DMS79 (cell line): ENCODE measurements around the gene EMILIN1.
A peak's percentile ranks its signal among the peaks of the same experiment; 100 is the strongest.

Experiments used
- DNase-seq: peaks from one replicate; lab custom pipeline; 2025; lab: John Stamatoyannopoulos, UW

EMILIN1 gene

GRCh38 chr2:27080140-27080469 is 1.7 kb downstream of the EMILIN1 start:
- DNase-seq = no peak

- no peak for DNase-seq
Observed at GRCh38 chr2:27080603-27080936, 2.2 kb downstream of the EMILIN1 start.

GRCh38 chr2:27081984-27082772 is 3.8 kb downstream of the EMILIN1 start:
- DNase-seq = no peak

- DNase-seq = no peak
Observed at GRCh38 chr2:27082773-27083409, 4.5 kb downstream of the EMILIN1 start.

GRCh38 chr2:27083410-27084296 is 5.2 kb downstream of the EMILIN1 start:
- DNase-seq = no peak

DNA sequence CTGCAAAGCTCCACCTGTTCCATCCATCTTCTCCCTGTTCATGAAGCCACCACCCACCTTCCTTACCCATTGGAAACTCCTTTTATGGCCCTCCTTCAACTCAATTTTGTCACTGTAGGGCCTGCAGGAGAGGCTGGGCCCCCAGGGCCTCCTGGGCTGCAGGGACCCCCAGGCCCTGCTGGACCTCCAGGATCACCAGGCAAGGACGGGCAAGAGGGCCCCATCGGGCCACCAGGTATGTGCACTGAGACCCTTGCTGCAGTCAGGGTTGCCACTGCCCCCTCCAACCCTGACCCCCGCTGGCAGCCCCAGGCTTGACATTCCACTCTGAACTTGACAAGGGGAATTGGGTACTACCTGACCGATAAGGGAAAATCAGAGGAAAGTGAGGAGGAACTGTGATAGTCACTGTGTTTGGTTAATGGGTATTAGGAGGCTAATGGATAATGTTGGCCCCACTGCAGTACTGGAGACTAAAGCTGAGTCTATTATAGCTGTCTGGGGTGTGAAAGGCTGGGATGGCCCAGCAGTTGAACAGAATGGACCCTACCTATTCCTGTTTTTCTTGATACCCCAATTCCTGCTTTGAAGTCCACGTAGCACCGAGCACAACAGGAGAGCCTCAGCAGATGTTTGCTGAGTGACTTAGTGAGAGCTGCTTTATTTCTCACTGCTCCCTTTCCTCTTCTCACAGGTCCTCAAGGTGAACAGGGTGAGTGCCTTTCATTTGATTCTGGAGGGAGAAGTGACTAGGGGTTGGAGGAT is 6.1 kb downstream of the EMILIN1 start:
- DNase-seq = no peak

DNA sequence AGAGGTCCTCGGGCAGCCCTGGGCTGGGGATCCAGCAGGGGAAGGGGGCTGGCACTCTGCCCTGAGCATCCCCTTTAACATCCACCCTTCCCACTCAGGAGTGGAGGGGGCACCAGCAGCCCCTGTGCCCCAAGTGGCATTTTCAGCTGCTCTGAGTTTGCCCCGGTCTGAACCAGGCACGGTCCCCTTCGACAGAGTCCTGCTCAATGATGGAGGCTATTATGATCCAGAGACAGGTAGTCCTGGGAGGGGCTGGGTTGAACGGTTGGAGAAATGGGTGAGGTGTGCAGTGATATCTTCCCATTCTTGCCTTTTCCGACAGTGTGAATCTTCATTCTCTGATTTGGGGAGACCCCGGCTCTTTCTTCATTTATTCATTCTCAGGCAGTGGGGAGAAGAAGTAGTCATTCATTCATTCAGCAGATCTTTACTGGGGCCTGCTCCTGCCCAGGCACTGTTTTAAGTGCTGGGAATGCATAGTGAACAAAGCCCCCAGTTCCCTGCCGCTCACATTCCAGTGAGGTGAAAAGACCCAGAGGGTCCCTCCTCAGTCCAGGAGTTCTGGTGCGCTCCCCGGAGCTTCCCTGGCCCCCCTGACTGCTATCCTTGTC is 6.8 kb downstream of the EMILIN1 start:
- DNase-seq = no peak

- DNase-seq = no peak
Observed at GRCh38 chr2:27085673-27086089, 7.3 kb downstream of the EMILIN1 start.

- DNase-seq = peak; percentile 85
Observed at GRCh38 chr2:27086090-27086723, 7.8 kb downstream of the EMILIN1 start.

- peak; percentile 57 for DNase-seq
Observed at GRCh38 chr2:27086724-27087593, 8.5 kb downstream of the EMILIN1 start, which contains the start of gene KHK. KHK (plus strand) TSS chr2:27086772; CDS start chr2:27087260, 488 bp downstream.

DNA sequence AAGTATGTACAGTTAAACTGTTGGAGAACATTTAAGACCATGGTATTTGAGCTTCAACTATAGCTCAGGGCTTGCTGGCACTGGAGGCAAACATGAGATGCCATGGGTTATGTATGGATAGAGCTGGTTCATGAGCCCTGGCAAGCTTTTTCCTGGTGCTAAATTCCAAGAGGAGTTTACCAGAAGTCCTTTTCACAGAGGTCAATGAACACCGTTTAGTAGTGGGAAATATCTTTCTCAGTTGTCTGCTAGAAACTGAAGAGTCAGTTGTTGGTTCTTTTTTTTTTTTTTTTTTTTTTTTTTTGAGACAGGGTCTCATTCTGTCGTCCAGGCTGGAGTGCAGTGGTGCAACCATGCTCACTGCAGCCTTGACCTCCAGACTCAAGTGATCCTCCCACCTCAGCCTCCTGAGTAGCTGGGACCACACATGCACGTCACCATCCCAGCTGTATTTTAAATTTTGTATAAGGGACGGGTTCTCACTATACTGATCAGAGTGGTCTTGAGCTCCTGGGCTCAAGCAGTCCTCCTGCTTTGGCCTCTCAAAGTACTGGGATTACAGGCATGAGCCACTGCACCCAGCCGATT is 9.5 kb downstream of the EMILIN1 start:
- no peak for DNase-seq

GRCh38 chr2:27088634-27089033 is 10.2 kb downstream of the EMILIN1 start:
- DNase-seq = no peak

GRCh38 chr2:27089111-27089954 is 10.9 kb downstream of the EMILIN1 start:
- no peak for DNase-seq

- peak; percentile 25 for DNase-seq
Observed at GRCh38 chr2:27091746-27092695, 13.6 kb downstream of the EMILIN1 start.

DNA sequence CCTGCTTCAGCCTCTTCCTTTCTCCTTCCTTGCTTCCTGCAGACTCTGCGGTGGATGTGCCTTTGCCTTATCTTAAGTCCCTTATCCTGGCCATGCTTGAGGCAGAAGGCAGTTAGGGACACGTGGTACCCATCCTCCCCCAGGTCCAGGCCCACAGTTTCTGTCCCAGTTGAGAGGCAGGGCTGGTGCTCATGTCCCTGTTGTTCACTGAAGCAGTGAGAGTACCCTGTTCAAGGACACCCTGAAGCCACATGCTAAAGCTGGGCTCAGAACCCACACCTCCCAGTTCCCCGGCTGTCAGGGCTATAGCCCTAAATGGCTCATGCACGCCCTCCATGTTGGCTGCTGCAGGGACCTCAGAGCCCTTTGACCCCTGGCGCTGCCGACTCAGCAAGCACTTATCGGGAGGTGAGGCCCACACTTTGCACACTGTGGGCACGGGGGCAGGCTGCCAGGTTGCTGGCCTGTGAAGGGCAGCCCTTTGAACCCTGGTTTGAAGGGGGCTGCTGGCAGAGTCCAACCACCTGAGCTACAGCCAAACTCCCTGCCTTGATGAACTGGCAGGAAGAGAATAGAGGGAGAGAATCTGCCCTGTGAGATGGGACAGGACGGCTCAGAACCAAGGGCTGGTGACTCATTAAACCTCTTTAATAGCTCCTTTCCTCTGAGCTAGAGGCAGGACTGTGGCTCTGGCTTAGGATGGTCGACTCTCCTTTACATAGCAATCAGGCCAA is 14.4 kb downstream of the EMILIN1 start:
- DNase-seq = no peak

GRCh38 chr2:27093430-27094352 is 15.3 kb downstream of the EMILIN1 start:
- no peak for DNase-seq
